ENCODE data around the gene FUZ.

Gene FUZ

DNA sequence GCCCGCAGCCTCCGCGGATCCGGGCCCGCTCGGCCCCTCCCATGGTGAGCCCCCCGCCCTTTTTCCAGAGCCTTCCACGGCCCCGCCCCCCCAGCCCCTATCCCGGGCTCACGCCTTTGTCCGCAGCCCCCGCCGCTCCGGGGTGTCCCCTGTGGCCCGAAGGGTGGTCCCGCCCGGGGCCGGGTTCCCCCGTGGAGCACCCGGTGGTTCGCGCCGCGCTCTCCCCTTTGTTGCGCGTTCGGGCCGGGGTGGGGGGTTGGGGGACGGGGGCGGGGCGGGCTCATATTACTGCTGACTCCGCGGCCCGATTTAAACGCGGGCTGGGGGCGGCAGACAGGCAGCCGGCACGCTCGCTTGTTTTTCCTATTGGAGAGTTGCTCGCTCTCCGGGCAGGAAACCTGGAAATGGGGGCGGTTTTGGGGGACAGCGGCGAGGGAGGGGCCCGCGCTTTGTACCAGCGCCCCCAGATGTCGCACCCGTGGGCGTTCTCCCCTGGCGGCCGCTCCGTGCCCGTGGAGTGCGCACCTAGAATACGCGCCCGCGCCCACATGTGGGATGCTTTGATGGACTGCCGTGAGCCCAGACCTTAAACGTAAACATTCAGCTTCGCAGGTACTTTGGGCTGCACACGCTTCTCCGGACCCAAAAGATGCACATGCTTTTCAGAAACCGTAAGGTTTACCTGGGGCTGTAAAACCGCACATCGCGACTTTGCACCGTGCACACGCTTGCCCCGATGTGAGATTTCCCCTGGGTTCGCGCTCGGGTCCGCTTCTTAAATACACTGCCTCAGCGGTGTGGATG is 38.6 kb upstream of the FUZ start:
- no peak for DNase-seq (ENCODE audit: low read depth)

DNA sequence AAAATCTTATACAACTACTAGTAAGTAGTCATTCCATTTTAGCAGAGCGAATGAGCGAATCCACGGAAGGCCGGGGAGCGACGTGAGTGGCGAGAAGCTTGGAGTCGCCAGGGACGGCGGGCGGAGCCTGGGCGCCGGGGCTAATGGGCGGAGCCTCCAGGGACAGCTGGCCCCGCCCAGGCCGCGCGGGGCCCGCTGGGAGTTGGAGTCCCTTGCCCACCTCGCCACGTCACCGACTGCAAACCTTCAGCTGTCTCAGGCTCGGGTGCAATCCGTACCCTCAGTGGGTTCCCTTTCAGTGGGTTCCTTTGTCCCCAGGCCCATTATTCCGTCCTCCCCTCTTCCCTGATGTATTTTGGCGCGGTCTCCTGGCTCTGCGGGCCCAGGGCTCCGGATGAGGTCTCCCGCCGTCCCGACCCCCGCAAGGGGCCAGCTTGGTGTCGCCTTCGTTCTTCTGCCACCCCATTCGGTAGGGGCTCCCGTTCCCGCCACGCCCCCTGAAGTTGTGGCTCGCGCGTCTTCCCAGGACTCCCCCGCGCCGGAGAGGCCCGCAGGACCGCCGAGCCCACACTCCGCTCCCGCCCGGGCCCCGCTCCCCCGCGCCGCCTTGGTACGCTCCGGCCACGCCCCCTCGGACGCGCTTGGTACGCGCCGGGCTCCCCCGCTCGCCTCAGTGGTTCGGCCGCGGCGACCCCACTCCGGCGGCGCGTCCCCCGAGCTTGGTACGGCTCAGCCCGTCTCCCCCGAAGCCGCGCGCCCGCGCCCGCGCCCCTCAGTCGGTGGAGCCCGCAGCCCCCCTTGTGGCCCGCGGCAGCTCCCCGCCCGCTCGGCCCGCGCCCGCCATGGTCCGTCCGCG is 37.6 kb upstream of the FUZ start, which contains the start of gene PTOV1:
PTOV1 (plus strand) TSS at position 673 of the 856 bp plus-strand sequence.
- DNase-seq (ENCODE audit: low read depth): peak; percentile 80

DNA sequence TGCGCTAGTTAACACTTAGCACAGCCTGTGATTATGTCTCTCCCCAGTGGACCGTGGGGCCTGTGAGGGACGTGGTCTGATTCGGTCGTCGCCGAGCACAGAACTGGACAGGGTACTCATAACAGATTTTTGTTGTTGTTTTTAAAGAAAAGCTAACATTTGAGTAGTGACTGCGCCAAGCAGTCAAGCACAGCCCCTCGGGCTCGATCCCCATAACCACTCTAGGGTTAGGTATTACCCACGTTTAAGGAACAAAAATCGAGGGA is 37.1 kb upstream of the FUZ start:
- DNase-seq (ENCODE audit: low read depth): no peak

DNA sequence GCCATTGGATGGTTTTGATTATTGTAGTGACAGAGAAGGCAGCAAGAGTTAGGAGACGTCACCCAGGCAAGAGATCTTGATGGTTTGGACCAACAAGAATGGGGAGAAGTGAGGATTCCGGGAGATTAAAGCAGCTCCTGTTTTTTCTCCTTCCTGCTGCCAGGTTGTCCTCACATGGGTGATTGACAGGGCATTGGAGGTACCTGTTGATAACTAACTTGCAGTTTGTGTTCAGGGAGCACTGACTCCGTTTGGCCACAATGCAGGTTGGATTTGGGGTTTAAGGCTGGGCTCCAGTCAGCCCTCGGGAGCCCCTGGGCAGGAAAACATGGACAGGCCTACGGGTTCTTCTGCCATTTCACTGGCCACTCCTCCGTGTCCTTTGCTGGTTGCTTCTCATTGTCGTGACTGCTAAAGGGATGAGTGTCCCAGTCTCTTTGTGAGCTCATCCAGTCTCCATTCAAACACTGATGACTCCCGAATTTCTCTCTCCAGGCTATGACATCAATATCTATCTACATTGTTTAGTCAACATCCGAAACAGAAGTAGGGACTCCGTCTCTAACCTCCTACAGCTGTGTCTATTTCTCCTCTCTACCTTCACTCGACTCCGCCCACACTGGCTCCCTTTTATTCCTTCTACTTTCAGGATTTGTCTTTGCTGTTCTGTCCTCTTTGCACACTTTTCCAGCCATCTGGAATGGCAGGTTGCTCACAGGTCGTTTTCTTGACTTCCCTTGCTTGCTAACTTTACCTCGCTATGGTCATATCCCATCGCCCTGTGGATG is 36.5 kb upstream of the FUZ start:
- no peak for DNase-seq (ENCODE audit: low read depth)

DNA sequence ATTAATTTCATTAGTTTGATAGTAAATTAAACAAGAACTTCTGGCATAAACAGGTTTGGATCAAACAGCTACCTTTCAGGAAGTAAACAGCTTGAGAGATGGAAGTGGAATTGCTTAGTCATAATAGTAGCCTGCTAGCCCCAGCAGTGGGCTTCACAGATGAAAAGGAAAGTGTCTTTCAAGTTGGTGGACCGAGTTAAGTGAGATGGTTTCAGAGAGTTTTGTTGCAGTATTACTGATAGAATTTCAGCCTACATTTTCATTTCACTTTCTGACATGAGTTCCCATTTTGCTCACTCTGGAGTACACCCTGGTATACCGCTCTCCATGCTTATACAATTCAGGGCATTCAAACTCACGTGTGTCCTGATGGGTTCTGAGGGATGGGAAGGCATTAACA is 35.8 kb upstream of the FUZ start:
- no peak for DNase-seq (ENCODE audit: low read depth)

DNA sequence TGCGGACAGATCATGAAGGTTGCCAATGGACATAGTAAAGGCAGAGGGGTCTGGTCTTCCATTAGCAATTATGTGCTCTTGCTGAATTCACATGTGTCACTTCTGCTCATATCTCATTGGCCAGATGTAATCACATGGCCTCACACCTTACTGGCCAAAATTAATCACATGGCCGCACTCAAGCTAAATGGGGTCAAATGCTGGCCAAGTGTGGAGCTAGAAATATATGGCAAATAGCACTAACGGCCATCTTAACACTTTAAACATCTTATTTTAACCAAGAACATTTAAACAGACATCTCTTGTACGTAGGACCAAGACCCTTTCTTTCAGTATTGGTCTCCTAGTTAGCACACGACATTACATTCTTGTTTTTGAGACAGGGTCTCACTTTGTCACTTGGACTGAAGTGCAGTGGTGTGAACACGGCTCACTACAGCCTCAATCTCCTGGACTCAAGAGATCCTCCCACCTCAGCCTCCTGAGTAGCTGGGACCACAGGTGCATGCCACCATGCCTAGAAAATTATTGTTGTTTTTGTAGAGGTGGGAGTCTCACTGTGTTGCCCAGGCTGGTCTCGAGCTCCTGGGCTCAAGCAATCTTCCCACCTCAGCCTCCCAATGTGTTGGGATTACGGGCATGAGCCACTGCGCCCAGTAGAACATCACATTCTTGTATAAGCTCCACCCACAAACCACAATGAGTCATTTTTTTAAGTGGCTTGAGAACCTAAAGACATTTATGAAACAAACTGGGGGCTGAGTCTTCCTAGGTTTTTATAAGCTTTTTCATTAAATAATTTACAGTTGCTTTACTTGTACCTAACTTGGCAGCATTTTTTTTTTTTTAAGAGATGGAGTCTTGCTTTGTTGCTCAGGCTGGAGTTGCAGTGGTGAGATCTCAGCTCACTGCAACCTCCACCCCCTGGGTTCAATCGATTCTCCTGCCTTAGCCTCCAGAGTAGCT is 34.9 kb upstream of the FUZ start:
- peak; percentile 61 for DNase-seq (ENCODE audit: low read depth)

DNA sequence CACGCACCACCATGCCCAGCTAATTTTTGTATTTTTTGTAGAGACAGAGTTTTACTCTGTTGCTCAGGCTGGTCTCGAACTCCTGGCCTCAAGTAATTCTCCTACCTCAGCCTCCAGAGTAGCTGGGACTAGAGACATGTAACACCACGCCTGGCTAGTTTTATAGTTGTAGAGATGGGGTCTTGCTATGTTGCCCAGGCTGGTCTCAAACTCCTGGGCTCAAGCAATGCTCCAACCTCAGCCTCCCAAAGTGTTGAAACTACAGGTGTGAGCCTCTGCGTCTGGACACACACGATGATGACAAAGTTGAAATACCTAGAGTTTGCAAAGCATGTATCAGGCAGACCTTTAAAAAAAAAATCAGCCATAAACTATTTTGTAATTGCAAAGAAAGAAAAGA is 33.3 kb upstream of the FUZ start:
- no peak for DNase-seq (ENCODE audit: low read depth)

DNA sequence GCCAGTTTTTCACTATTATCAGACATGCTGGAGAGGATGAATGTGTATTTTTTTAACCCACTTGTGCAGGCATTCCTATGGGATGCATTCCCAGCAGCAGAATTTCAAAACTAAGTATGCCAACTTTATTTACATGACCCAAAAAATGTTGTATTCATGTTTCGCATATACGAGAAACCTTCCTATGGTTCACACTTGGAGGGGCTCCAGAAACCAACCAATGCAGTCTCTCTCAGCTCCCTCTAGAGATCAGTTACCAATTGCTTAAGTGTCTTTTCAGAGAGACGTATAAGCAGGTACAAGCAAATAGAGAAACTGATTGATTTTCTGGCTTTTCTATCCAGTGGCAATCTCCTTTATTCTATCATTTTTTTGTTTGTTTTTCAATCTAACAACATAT is 32.3 kb upstream of the FUZ start:
- no peak for DNase-seq (ENCODE audit: low read depth)

DNA sequence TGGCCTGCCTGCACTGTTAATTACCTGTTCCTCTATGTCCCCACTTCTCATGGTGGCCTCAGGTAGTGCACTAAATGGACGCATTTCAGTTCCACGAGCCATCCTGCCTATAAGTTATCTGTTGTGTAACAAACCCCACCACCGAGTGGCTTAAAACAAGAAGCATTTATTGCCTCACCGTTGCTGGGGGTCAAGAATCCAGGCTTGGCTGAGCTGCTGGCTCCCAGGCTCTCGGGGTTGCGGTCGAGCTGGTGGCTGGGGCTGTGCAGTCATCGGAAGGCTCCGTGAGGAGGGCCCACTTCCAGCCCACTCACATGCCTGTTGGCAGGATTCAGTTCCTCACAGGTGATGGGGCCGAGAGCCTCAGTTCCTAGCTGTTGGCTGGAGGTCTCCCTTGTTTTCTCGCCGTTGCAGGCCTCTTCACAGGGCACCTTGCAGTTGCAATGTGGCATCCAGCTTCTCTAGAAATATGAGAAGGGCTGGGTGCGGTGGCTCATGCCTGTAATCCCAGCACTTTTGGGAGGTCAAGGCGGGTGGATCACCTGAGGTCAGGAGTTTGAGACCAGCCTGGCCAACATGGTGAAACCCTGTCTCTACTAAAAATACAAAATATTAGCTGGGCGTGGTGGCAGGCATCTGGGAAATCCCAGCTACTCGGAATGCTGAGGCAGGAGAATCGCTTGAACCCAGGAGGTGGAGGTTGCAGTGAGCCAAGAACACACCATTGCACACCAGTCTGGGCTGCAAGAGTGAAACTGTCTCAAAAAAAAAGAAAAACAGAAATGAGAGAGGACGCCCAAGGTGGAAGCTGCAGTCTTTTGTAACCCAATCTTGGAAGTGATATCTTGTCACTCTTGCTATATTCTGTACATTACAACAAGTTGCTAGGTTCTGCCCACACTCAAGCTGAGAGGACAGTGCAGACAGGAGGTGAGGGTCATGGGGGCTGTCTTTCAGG is 31.3 kb upstream of the FUZ start:
- no peak for DNase-seq (ENCODE audit: low read depth)

DNA sequence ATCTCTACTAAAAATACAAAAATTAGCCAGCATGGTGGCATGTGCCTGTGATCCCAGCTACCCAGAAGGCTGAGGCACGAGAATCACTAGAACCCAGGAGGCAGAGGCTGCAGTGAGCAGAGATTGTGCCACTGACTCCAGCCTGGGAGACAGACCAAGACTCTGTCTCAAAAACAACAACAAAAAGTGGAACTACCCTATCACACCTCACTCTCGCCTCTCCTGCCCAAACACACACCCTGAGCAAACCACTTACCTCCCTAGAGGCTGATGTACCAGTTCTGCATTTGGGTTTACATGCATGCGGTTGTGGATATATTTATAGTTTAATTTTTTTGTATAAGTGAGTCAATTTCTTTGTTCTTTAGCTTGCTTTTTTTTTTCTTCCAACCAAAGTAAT is 30.2 kb upstream of the FUZ start:
- no peak for DNase-seq (ENCODE audit: low read depth)

DNA sequence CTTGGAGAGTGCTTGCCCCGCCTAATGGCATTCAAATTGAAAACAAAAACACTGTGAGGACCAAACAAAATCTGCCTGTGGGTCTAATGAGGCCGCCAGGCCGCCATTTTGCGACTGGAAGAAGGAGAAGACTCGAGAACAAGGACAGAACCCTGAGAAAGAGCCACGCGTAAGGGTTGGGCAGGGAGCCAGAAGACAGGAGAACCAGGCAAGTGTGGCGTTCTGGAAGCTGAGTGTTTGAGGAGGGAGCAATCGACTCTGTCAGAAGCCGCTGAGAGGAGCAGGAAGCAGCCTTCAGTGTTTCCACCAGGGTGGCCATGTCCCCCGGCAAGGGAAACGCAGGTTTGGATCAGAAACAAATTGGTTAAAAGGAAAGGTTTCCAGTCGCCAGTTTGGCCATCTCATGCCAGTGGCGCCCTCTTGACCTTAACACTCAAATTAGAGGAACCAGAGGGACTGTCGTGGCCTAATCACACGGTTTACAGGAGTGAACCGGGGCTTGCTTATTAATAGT is 27.7 kb upstream of the FUZ start:
- DNase-seq (ENCODE audit: low read depth): no peak

DNA sequence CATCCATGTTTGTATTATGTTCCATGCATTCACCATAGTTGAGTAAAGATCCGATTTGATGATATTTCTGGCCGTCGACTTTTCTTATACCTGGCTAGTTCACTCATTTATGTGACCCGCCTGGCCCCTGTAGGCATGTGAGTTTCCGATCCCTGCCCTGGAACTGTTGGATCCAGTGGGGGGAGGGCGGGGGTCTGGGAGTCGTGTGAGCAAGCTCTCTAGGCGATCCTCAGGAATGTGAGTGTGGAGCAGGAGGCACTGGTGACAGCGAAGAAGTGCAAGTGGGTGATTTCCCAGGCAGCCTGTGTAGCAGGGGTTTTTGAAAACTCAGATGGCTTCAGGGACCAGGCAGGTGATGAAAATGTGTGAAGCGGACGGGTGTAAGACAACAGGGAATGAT is 27.2 kb upstream of the FUZ start:
- no peak for DNase-seq (ENCODE audit: low read depth)

DNA sequence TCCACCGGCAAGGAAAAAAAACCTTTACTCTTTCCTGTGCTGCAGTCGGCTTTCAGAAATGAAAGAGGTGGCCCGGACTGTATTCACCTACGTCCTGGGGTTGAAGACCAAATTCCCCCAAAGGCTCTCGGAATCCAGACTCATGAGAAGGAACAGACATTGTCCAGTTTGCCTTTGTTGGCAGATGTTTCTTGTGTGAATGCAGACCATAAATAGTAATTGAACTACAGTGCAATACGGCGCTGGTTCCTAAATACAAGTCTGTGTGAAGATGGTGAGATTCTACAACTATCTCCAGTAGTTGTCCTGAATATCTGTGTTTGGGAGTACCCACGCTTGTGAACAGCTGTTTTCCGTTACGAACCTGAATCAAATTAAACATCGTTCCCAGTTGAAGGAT is 26.6 kb upstream of the FUZ start:
- DNase-seq (ENCODE audit: low read depth): no peak

DNA sequence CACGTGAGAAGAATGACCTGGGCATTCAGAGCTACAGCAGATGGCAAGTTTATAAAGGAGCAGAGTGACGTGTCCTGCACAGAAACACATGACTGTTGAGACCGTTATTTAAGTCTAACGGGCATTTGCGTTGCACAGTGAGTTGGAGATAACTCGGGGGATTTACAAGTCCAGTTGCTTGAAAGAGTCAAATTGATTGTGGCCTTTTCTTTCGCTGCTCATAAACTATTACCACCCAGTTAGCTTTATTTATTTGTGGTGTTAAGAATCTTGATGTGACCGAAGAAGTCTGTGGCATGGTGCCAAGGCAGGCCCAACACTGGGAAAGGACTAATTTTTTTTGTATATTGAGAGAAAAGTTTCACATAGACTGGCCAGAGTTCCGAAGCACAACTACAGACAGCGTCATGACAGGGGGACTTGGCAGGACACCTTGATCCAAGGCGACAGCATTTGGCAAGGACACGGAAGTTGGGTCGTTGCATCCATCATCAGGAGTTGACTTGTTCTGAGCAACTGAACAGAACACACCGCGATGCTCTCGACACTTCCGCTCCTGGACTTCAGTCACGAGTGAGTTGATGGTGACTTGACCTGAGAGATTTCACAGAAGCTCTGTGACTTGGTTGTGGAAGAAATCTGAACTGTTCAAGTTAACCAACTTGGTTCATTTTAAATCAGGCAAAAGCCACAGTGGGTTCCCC is 25.9 kb upstream of the FUZ start:
- DNase-seq (ENCODE audit: low read depth): no peak

DNA sequence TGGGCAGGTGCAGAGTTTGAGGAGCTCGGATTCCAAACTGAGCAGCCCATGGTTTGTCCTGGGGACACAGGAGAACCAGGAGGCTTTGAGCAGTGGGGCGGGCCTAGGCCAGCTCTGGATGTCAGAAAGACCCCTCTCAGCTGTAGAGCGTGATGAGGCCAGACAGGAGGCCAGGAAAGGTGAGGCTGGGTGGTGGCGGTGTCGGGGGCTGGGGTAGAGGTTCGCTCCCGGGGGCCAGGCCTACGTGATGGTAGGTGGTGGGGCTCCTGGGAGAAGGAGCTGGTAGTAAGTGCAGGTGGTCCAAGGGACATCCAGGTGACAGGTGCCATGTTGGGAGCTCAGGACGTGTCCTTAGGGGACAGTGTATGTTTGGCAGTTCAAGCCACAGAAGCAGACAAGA is 24.3 kb upstream of the FUZ start:
- DNase-seq (ENCODE audit: low read depth): no peak

DNA sequence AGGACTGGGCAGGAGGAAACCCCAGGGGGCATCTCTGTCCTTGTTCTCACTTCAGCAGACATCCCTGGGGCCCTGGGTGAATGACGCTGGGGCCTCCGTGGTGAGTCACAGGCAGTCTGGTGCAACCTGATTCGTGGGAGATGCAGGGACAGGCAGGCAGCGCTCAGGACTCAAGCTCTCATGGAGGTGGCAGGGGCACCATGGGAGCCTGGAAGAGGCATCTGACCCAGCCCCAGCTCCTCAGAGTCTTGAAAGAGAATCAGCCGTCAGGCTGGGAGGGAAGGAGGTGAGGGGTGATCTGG is 23.9 kb upstream of the FUZ start:
- DNase-seq (ENCODE audit: low read depth): no peak

DNA sequence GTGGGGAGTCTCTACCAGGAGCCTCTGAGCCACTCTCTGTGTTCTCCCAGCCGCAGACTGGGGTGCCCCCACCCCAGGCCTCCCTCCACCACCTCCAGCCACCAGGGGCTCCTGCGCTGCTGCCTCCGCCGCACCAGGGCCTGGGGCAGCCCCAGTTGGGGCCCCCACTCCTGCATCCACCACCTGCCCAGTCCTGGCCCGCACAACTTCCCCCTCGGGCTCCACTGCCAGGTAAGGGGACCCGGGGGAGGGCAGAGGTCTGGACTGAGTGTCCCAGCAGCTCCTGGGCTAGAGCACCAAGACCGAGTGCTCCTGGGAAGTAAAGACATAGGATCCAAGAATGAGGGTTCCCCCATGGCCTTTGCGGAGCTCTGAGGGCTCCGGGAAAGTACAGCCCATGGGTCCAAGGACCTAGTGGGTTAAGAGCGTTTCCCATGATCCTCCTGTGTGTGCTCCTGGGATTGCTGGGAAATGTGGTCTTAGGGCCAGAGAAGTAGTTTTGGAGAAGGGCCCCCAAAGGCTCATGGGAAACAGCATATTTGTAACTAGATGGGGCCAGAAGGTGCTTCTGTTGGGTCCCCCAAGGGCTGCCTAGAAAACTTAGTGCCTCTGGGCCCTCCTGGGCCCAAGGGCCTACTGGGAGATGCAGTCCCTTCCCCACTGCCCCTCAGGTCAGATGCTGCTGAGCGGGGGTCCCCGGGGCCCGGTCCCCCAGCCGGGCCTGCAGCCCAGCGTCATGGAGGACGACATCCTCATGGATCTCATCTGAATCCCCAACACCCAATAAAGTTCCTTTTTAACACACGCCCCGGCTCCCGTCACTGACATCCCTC is 23.3 kb upstream of the FUZ start:
- no peak for DNase-seq (ENCODE audit: low read depth)

DNA sequence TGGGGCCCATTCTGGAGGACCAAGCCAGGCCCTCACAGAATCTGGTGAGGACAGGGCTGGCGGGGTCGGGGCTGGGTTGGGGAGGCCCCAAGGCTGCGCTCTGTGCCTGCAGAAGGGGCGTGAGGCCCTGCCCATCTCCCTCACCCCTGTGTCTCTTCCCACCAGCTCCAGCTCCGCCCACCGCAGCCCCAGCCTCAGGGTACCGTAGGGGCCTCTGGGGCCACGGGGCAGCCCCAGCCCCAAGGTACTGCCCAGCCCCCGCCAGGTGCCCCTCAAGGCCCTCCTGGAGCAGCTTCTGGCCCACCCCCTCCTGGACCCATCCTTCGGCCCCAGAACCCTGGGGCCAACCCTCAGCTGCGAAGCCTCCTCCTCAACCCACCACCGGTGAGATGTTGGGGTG is 22.5 kb upstream of the FUZ start:
- no peak for DNase-seq (ENCODE audit: low read depth)

DNA sequence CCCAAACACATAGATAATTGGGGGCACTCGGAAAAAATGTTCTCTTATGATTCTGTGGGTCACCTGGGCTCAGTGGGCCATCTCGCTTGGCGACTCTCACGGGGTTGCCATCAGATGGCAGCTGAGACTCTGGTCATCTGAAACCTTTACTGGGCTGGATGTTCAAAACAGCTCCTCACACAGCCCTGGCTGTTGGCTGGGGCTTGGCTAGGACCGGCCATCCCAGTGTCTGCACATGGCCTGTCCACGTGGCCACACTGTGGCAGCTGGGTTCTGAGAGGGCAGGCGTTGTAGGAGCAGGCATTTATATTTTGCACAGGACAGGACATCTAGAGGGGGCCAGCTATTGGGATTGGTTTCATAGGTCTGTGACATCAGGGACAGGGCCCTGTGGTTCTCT is 20.5 kb upstream of the FUZ start:
- no peak for DNase-seq (ENCODE audit: low read depth)

Data from GM04504 (cell line).